Glutamatergic neuron (in vitro differentiated cells): ENCODE data around the gene PODXL2. TPM values are rescaled to one million over a fixed set of nuclear protein-coding genes. Genes with fewer than 3 reads are reported as not detected.
A peak's percentile ranks its signal among the peaks of the same experiment; 100 is the strongest.

Source experiments
- DNase-seq: peaks from one replicate; pipeline ENCODE4 v3.0.0; 2022
- H3K27ac Mint-ChIP-seq: one replicate; pipeline ENCODE4 v1.8.0; 2020; ENCODE audit warnings: mild to moderate bottlenecking, mixed read lengths, inconsistent platforms; ENCODE audit not compliant: unreplicated experiment
- H3K27me3 Mint-ChIP-seq: one replicate; pipeline ENCODE4 v1.8.0; 2020; ENCODE audit warnings: mild to moderate bottlenecking, moderate library complexity, mixed read lengths, inconsistent platforms; ENCODE audit not compliant: unreplicated experiment
- H3K36me3 Mint-ChIP-seq: one replicate; pipeline ENCODE4 v1.8.0; 2020; ENCODE audit warnings: mild to moderate bottlenecking, mixed read lengths, inconsistent platforms; ENCODE audit not compliant: unreplicated experiment
- H3K4me1 Mint-ChIP-seq: one replicate; pipeline ENCODE4 v1.8.0; 2020; ENCODE audit warnings: mild to moderate bottlenecking, low read depth, mixed read lengths, inconsistent platforms; ENCODE audit not compliant: unreplicated experiment
- H3K4me3 Mint-ChIP-seq: one replicate; pipeline ENCODE4 v1.8.0; 2020; ENCODE audit warnings: mild to moderate bottlenecking, mixed read lengths, inconsistent platforms; ENCODE audit not compliant: unreplicated experiment
- H3K9me3 Mint-ChIP-seq: one replicate; pipeline ENCODE4 v1.8.0; 2020; ENCODE audit warnings: mild to moderate bottlenecking, moderate library complexity, mixed read lengths, inconsistent platforms; ENCODE audit not compliant: unreplicated experiment
- CTCF ChIP-seq: fragments of 200-600 bp; sonication (generic); IDR thresholded peaks from one replicate; pipeline ENCODE4 v1.5.0; 2021; ENCODE audit not compliant: partially characterized antibody, unreplicated experiment
- total RNA-seq: library from RNA; stranded (reverse); fragmentation: NEBNext Ultra II Directional; extraction: Animal tissue kit (Norgen Biotek cat#: 25700); gene quantifications from one replicate; pipeline ENCODE4 v1.2.1, GENCODE V29; 2021; ENCODE audit not compliant: unreplicated experiment

PODXL2 gene
- total RNA-seq, 1 donor from 2014 or later = 139 TPM

DNA sequence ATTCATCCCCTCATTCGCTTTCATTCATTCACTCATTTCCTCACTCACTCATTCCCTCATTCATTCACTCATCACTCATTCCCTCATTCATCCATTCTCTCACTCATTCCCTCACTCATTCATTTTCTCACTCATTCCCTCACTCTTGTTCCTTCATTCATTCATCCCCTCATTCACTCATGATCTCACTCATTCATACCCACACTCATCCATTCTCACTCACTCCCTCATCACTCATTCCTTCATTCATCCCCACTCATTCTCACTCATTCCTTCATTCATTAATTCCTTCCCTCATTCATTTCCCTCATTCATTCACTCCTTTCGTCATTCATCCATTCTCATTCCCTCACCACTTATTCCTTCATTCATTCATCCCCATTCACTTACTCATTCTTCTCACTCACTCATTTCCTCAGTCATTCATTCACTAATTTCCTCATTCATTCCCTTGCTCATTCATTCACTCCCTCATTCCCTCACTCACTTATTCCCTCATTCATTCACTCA, 58.3 kb downstream of the PODXL2 start:
- Mint-ChIP-seq H3K27me3 (peaks cover 1% of the 10 kb centered on the region), H3K36me3 (no peaks in the 10 kb centered on the region), H3K9me3 (peaks cover 2% of the 10 kb centered on the region), H3K4me1 (peaks cover 11% of the 10 kb centered on the region), H3K27ac (no peak overlapping the region), H3K4me3 (no peak overlapping the region)
- DNase-seq = no peak
- no peak for TF ChIP-seq CTCF

GRCh38 chr3:127688022-127688415, 59.0 kb downstream of the PODXL2 start:
- no peak for DNase-seq
- Mint-ChIP-seq H3K27me3 (no peaks in the 10 kb centered on the region), H3K27ac (peak overlapping the region; percentile 4), H3K4me3 (no peak overlapping the region), H3K36me3 (no peaks in the 10 kb centered on the region), H3K9me3 (peaks cover 2% of the 10 kb centered on the region), H3K4me1 (peaks cover 11% of the 10 kb centered on the region)
- no peak for TF ChIP-seq CTCF

DNA sequence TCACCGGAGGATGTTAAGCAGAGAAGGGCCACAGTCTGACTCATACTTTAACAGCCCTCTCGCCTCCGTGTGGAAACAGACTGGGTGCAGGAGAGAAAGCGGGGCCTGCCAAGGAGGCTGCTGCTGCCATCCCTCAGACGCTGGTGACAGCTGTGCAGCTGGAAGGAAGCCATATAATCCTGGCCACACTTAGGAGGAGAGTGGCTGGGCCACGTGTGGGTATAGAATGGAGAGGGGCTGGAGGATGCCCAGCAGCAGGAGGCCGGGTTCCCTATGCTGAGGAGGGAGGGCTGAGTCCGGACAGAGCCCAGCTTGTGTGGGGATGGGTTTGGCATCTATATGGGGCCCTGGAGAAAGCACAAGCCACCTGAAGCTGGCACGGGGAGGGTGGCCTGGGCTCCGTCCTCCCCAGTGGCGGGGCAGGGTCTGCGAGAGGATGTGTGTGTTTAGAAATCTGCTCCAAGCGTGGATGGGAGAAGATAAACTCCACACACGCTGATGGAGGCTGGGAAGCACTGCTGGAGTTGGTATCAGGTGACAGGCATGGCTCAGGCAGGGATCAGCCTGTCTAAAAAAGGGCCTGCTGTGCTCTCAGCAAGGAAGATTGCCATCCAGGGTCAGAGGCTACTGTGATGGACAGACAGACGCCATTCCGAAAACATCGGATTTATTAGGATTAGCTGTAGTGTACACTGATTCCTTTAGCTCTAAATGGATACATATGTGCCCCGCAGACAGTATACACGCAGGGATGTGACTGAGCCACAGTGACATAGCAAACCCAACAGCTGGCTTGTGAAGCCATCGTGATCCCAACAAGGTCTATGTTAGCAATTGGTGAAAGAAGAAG, 59.7 kb downstream of the PODXL2 start:
- peak; percentile 10 for DNase-seq
- H3K36me3 Mint-ChIP-seq = no peaks in the 10 kb centered on the region
- H3K27me3 Mint-ChIP-seq = peaks cover 4% of the 10 kb centered on the region
- H3K27ac Mint-ChIP-seq = peak overlapping the region; percentile 4
- TF ChIP-seq CTCF = no peak
- H3K9me3 Mint-ChIP-seq = peaks cover 2% of the 10 kb centered on the region
- peaks cover 13% of the 10 kb centered on the region for H3K4me1 Mint-ChIP-seq
- no peak overlapping the region for H3K4me3 Mint-ChIP-seq

GRCh38 chr3:127689266-127689860, 60.4 kb downstream of the PODXL2 start:
- Mint-ChIP-seq H3K4me3 (no peak overlapping the region), H3K9me3 (peaks cover 2% of the 10 kb centered on the region), H3K4me1 (peaks cover 13% of the 10 kb centered on the region), H3K27ac (peak overlapping the region; percentile 53), H3K36me3 (no peaks in the 10 kb centered on the region), H3K27me3 (peaks cover 5% of the 10 kb centered on the region)
- peak; percentile 13 for DNase-seq
- no peak for TF ChIP-seq CTCF

GRCh38 chr3:127690106-127690505, 61.1 kb downstream of the PODXL2 start:
- no peak for TF ChIP-seq CTCF
- Mint-ChIP-seq H3K9me3 (peaks cover 2% of the 10 kb centered on the region), H3K27ac (peak overlapping the region; percentile 53), H3K27me3 (peaks cover 6% of the 10 kb centered on the region), H3K4me1 (peaks cover 13% of the 10 kb centered on the region), H3K36me3 (no peaks in the 10 kb centered on the region), H3K4me3 (no peak overlapping the region)
- DNase-seq = peak; percentile 8
